ENCODE results near the gene ELP2.
"Not testable (repeated sequence)": the region's sequence is repeated elsewhere in the genome, so short reads cannot be mapped to it uniquely, and the experiment has no call there.

The ELP2 gene

GRCh38 chr18:36191711-36192110 lies 62.0 kb downstream of the ELP2 start:
- no peak for DNase-seq

GRCh38 chr18:36194600-36195315 lies 65.1 kb downstream of the ELP2 start:
- no peak for DNase-seq

GRCh38 chr18:36195427-36196122 lies 65.9 kb downstream of the ELP2 start:
- DNase-seq = no peak

GRCh38 chr18:36196238-36196995 lies 66.7 kb downstream of the ELP2 start:
- no peak for DNase-seq

GRCh38 chr18:36197511-36198166 lies 67.9 kb downstream of the ELP2 start:
- DNase-seq = no peak

- no peak for DNase-seq
Measured at GRCh38 chr18:36199691-36200295, 70.1 kb downstream of the ELP2 start.

GRCh38 chr18:36200354-36200771 lies 70.7 kb downstream of the ELP2 start:
- no peak for DNase-seq

- no peak for DNase-seq
Measured at GRCh38 chr18:36201765-36202164, 72.1 kb downstream of the ELP2 start.

- DNase-seq = no peak
Measured at GRCh38 chr18:36203360-36203895, 73.7 kb downstream of the ELP2 start.

GRCh38 chr18:36205166-36205565 lies 75.5 kb downstream of the ELP2 start:
- no peak for DNase-seq

- DNase-seq = no peak
Measured at GRCh38 chr18:36207303-36207702, 77.6 kb downstream of the ELP2 start.

GRCh38 chr18:36207969-36208368 lies 78.3 kb downstream of the ELP2 start:
- DNase-seq = not testable (repeated sequence)

GRCh38 chr18:36211612-36212065 lies 81.9 kb downstream of the ELP2 start:
- DNase-seq = no peak

- no peak for DNase-seq
Measured at GRCh38 chr18:36212301-36213171, 82.8 kb downstream of the ELP2 start.

- DNase-seq = no peak
Measured at GRCh38 chr18:36214811-36215210, 85.1 kb downstream of the ELP2 start.

- DNase-seq = no peak
Measured at GRCh38 chr18:36215577-36215976, 85.9 kb downstream of the ELP2 start.

GRCh38 chr18:36217348-36217747 lies 87.6 kb downstream of the ELP2 start:
- no peak for DNase-seq

GRCh38 chr18:36229188-36229587 lies 99.5 kb downstream of the ELP2 start:
- no peak for DNase-seq

Data from activated CD4-positive, alpha-beta T cell treated with anti-CD3 and anti-CD28 coated beads, Interleukin-10, Interleukin-2, amounts not matched to agents 100 ng/mL and 50 ng/mL, durations not matched to agents 16 hours and 8 hours (primary cell).